GM12873 (cell line): Measurements from ENCODE around the gene OIP5.

Experiments used
- TF ChIP-seq, protein P1 (sequence below): IDR thresholded peaks from 2 replicates; pipeline ENCODE4 v1.5.1; 2012; ENCODE audit warnings: low read depth, mild to moderate bottlenecking, moderate library complexity, low read length, control low read depth; ENCODE audit not compliant: insufficient read depth; ENCODE audit errors: missing control alignments

The OIP5 gene

DNA sequence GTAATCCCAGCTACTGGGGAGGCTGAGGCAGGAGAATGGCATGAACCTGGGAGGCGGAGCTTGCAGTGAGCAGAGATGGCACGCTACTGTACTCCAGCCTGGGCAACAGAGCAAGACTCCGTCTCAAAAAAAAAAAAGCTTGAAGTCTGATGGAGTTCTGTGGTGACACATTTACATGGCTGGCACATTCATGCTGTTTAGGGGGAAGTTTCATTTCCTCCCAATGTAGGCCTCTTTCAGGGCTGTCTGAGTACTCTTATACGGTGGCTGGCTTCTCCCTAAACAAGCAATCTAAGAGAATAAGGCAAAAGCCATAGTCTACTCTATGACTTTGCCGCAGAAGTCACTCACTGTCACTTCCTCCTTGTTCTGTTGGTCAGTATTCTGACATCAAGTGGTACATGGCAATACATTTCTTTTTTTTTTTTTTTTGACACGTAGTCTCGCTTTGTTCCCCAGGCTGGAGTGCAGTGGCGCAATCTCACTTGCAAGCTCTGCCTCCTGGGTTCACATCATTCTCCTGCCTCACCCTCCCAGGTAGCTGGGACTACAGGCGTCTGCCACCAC, 41.2 kb downstream of the OIP5 start:
- TF ChIP-seq, protein P1, sequence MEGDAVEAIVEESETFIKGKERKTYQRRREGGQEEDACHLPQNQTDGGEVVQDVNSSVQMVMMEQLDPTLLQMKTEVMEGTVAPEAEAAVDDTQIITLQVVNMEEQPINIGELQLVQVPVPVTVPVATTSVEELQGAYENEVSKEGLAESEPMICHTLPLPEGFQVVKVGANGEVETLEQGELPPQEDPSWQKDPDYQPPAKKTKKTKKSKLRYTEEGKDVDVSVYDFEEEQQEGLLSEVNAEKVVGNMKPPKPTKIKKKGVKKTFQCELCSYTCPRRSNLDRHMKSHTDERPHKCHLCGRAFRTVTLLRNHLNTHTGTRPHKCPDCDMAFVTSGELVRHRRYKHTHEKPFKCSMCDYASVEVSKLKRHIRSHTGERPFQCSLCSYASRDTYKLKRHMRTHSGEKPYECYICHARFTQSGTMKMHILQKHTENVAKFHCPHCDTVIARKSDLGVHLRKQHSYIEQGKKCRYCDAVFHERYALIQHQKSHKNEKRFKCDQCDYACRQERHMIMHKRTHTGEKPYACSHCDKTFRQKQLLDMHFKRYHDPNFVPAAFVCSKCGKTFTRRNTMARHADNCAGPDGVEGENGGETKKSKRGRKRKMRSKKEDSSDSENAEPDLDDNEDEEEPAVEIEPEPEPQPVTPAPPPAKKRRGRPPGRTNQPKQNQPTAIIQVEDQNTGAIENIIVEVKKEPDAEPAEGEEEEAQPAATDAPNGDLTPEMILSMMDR, result no peak

DNA sequence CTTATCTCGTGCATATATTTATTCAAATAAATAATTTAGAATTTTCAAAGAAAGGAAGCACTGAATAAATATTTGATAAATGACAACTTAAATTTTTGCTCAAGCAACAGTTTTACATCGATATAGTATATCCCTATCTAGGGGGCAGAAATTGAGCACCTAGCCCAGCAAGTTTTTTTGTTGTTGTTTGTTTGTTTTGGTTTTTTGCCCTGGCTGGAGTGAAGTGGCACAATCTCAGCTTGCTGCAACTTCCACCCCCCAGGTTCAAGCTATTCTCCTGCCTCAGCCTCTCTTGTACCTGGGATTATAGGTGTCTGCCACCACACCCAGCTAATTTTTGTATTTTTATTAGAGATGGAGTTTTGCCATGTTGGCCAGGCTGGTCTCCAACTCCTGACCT, 42.4 kb downstream of the OIP5 start:
- TF ChIP-seq, protein P1, result no peak

DNA sequence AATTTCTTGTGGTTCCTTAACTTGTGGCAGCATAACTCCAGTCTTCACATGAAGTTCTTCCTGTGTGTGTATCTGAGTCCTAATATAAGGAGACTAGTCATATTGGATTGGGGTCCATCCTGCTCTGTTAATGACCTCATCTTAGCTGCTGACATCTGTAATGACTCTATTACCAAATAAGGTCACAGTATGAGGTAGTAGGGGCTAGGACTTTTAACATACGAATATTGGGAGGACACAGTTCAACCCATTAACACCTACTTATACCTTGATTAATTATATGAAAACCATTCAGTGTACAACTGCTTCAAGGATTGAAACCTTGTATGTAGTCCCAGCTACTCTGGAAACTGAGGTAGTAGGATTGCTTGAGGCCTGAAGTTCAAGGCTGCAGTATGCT, 43.9 kb downstream of the OIP5 start:
- TF ChIP-seq, protein P1, result no peak

DNA sequence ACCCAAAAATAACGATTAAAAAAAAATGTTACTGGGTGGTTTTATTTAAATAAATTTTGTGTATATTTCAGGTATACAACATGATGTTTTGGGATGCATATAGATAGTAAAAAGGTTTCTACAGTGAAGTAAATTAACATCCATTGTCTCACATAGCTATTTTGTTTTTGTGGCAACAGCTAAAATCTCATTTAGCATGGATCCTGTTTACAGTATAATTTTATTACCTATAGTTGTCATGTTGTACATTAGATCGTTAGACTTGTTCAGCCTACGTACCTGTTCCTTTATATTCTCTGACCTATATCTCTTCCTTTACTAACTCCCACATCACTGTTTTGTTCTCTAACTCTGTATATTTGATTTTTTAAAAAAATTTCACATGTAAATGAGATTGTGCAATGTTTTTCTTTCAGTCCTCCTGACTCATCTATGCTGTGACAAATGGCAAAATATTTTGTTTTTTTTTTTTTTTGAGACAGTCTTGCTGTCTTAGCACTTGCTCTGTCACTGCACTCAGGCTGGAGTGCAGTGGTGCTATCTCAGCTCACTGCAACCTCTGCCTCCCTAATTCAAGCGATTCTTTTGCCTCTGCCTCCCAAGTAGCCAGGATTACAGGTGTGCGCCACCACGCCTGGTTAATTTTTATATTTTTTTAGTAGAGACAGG, 45.6 kb downstream of the OIP5 start:
- TF ChIP-seq, protein P1, result no peak

DNA sequence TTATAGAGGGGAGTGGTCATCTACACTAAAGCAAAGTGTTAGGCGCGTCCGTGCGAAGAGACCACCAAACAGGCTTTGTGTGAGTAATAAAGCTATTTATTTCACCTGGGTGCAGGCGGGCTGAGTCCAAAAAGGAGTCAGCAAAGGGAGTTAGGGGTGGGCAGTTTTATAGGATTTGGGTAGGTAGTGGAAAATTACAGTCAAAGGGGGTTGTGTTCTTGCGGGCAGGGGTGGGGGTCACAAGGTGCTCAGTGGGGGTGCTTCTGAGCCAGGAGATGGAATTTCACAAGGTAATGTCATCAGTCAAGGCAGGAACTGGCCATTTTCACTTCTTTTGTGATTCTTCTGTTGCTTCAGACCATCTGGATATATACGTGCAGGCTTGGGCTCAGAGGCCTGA, 47.1 kb downstream of the OIP5 start:
- TF ChIP-seq, protein P1, result no peak

DNA sequence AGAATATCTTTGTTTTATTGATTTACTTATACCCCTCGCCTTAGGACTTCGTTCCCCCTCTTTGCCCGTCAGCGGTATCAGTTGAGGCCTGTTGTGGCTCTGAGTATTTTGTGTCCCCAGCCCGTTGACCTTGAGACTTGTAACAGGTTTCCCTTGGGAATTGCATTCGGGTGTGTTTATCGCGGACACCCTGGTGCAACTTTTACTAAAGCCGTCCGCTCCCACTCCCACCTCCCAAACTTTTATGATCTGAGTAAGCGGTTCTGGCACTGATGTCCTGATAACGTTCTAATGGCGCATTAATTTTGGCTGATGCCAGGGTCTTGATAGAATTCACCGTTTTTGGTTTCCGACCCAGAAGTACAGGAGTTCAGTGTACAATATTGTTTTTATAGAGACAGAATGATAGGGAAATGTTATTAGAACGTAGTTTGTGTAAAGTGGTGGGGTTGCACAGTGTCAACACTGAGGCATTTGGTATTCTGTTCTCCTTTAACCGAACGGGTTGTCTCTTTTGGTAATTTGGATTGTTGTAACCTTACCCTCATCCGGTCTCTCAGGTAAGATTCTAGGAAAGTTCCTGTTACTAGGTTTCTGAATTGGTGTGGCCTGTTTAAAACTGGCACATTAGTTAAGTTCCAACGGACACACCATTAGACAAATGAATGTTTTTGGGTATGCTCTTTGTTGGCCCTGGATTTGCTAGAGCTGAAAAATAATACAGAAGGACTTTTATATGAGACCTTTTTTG, 47.8 kb downstream of the OIP5 start:
- TF ChIP-seq, protein P1, result no peak

DNA sequence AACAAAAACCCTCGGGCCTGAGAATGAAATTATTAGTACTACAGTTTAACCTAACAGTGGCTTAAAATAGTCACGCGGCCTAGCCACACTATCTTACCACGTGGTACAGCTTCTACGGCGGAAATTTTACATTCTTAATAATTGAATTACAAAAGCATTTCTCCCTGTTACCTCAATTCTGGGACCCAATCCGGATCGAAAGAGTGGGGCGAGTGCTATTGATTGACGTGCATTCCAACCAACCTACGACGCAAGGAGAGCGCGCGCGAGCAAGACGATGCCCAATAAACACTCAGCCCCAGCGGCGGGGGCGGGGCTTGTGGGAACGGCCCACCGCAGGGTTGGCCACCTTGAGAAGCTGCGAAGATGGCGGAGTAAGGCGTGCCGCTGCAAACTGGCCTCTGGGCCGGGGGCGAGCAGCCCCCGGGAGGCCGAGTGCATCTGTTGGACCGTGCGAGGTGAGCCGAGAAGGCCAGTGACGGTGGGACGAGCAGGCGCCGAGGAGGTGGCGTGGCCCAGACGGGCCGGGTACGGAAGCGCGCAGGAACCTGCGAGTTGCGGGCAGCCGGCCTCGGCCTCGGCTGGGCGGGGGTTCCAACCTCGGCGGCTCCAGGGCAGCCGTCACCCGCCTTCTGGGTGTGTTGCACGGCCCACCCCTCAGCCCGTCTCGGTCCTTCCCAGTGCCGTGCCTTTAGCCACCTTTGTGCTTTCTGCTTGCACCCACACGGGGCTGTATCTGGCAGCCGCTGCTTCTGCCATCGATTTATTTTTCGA, 48.6 kb downstream of the OIP5 start:
- TF ChIP-seq, protein P1, result no peak
